Central memory CD8-positive, alpha-beta T cell (primary cell): ENCODE results near the gene ARFIP1.
A peak's percentile ranks its signal among the peaks of the same experiment; 100 is the strongest.

Source experiments
- ATAC-seq: fragments of 150-1000 bp; cut with Tn5 transposase; replicated peaks from 2 replicates; pipeline ENCODE4 v1.10.0; 2022; ENCODE audit warnings: mild to moderate bottlenecking, moderate FRiP score, moderate number of reproducible peaks; ENCODE audit not compliant: poor library complexity, severe bottlenecking; ENCODE audit errors: extremely low read depth
- DNase-seq, 2 donors: peaks; one replicate each; pipeline ENCODE4 v3.0.0; 2021; ENCODE audit warnings: low spot score in 2 of 2
- H3K27ac Mint-ChIP-seq: one replicate; pipeline ENCODE4 v1.8.0; 2022; ENCODE audit warnings: low read depth, mild to moderate bottlenecking, moderate library complexity, mixed read lengths
- H3K27me3 Mint-ChIP-seq: one replicate; pipeline ENCODE4 v1.8.0; 2022; ENCODE audit warnings: mixed read lengths
- H3K36me3 Mint-ChIP-seq: one replicate; pipeline ENCODE4 v1.8.0; 2022; ENCODE audit warnings: mild to moderate bottlenecking, moderate library complexity, mixed read lengths; ENCODE audit not compliant: insufficient read depth
- H3K4me1 Mint-ChIP-seq: one replicate; pipeline ENCODE4 v1.8.0; 2022; ENCODE audit warnings: mixed read lengths
- H3K4me3 Mint-ChIP-seq: one replicate; pipeline ENCODE4 v1.8.0; 2022; ENCODE audit warnings: mild to moderate bottlenecking, moderate library complexity, mixed read lengths
- H3K9me3 Mint-ChIP-seq: one replicate; pipeline ENCODE4 v1.8.0; 2022; ENCODE audit warnings: mixed read lengths

ARFIP1 gene

DNA sequence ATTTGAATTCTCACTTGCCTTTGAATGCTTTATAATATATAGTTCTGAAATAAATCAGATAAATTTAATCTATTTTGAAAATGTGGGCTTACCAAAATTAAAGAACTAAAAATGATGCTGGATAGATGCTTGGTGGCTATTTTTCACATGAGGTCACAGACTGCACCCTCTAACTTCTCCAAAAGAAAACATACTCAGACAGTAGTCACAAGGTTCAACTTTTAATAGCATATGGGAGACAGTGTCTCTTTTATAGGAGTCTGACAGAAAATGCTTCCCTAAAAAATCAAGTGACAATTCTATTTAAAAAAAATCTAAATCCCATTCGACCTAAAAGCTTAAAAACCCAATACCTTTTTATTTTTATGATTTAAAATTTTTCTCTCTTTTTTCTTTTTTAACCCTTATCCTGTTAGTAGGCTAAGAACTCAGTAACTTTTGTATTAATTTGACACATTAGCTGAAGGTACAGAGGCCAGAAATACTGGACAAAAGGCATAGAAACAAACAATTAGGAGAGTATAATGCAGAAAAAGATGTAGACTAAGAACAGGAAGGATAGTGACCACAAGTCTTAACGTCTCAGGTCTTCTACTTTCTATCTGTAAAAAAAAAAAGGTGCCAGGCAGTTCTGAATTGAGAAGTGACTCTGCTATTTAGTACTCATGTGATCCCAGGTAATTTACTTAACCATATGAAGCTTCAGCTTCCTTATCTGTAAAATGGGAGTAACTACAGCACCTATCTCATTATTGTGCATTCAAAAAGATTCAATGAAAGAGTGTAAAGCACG lies 7.8 kb upstream of the ARFIP1 start:
- Mint-ChIP-seq H3K4me1 (no peaks in the 10 kb centered on the region), H3K27me3 (no peaks in the 10 kb centered on the region), H3K9me3 (no peaks in the 10 kb centered on the region), H3K4me3 (no peak overlapping the region), H3K36me3 (peaks cover 3% of the 10 kb centered on the region), H3K27ac (no peak overlapping the region)
- no peak for ATAC-seq
- DNase-seq, result no peak

DNA sequence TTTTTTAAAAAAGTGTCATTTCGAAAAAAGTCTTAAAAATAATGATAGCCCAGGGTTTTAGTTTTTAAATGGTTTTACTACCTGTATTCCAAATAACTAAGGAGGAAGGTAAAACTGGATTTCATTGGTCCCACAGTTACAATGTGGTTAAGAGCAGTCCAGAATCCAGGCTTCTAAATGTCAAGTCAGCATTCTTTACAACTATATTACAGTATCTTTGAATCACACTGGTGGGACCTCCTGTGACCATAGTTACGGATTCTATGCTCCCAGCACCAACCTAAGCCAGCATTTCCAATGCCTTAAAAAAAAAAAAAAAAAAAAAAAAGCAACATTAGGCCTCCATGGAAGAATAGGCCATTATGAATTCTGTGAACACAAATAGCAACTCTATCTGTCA lies 6.4 kb upstream of the ARFIP1 start:
- DNase-seq, result no peak
- Mint-ChIP-seq H3K4me3 (no peak overlapping the region), H3K4me1 (no peaks in the 10 kb centered on the region), H3K36me3 (peaks cover 3% of the 10 kb centered on the region), H3K9me3 (no peaks in the 10 kb centered on the region), H3K27me3 (no peaks in the 10 kb centered on the region), H3K27ac (no peak overlapping the region)
- ATAC-seq, result no peak

DNA sequence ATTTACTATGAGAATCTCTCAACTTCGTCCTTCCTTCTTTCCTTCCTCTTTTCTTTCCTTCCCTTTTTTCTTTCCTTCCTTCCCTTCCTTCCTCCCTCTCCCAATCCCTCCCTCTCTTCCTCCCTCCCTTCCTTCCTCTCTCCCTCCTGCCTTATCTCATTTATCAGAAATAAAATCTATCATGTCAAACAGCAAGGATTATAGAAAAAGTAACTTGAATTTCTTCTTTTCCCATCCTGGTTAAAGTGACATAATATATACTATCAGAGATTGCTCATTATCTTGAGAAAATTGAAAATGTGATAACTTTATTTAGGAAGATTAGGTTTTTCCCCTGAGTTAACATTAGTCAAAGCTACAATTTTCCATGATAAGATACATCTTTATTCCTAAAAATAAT lies 5.8 kb upstream of the ARFIP1 start:
- Mint-ChIP-seq H3K9me3 (no peaks in the 10 kb centered on the region), H3K4me3 (no peak overlapping the region)

DNA sequence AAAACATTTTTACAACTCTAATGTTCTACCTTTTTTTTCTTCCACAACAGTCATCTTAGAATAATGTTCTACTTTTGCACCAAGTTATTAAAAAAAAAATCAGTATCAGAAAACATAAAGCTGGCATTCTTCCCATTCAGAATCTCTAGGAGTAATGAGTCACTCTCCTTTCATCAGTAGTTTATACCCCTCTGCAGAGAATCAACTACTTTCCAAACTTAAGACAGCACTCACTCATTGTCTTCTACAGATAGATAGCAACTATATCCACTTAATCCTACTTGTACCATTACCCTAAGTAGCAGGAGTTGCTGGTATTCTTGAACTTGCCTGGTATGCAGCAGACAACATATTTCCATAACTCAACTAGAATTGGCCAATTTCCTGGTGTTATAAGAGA lies 3.4 kb upstream of the ARFIP1 start:
- H3K4me3 Mint-ChIP-seq, result no peak overlapping the region
- no peak overlapping the region for H3K27ac Mint-ChIP-seq
- H3K9me3 Mint-ChIP-seq, result no peaks in the 10 kb centered on the region
- no peaks in the 10 kb centered on the region for H3K27me3 Mint-ChIP-seq
- ATAC-seq, result no peak
- no peak for DNase-seq
- peaks cover 17% of the 10 kb centered on the region for H3K36me3 Mint-ChIP-seq
- peaks cover 28% of the 10 kb centered on the region for H3K4me1 Mint-ChIP-seq

More for the DNA sequence above, 5.8 kb upstream of the ARFIP1 start:
- ATAC-seq (no peak), DNase-seq (no peak)
- no peaks in the 10 kb centered on the region for H3K27me3 Mint-ChIP-seq
- H3K4me1 Mint-ChIP-seq, result peaks cover 5% of the 10 kb centered on the region
- no peak overlapping the region for H3K27ac Mint-ChIP-seq
- H3K36me3 Mint-ChIP-seq, result peaks cover 5% of the 10 kb centered on the region

DNA sequence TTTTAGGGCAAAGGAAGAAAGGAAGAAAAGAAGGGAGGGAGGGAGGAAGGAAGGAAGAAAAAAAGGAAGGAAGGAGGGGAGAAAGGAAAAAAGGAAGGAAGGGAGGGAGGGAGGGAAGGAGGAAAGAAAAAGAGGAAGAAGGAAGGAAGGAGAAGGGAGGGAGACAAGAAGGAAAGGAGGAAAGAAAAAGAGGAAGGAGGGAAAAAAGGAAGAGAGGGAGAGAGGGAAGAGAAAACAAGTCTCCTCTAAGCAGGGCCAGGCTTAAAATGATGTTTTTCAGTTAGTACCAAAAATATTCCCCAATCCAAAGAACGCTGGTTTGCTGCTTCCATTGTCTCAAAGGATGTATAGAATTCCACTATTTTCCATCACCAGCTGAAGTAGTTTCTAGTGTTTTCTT lies 2.3 kb upstream of the ARFIP1 start:
- H3K27ac Mint-ChIP-seq, result no peak overlapping the region
- H3K9me3 Mint-ChIP-seq, result no peaks in the 10 kb centered on the region
- DNase-seq, result no peak
- peaks cover 17% of the 10 kb centered on the region for H3K36me3 Mint-ChIP-seq
- ATAC-seq, result no peak
- no peaks in the 10 kb centered on the region for H3K27me3 Mint-ChIP-seq
- no peak overlapping the region for H3K4me3 Mint-ChIP-seq
- H3K4me1 Mint-ChIP-seq, result peaks cover 37% of the 10 kb centered on the region

DNA sequence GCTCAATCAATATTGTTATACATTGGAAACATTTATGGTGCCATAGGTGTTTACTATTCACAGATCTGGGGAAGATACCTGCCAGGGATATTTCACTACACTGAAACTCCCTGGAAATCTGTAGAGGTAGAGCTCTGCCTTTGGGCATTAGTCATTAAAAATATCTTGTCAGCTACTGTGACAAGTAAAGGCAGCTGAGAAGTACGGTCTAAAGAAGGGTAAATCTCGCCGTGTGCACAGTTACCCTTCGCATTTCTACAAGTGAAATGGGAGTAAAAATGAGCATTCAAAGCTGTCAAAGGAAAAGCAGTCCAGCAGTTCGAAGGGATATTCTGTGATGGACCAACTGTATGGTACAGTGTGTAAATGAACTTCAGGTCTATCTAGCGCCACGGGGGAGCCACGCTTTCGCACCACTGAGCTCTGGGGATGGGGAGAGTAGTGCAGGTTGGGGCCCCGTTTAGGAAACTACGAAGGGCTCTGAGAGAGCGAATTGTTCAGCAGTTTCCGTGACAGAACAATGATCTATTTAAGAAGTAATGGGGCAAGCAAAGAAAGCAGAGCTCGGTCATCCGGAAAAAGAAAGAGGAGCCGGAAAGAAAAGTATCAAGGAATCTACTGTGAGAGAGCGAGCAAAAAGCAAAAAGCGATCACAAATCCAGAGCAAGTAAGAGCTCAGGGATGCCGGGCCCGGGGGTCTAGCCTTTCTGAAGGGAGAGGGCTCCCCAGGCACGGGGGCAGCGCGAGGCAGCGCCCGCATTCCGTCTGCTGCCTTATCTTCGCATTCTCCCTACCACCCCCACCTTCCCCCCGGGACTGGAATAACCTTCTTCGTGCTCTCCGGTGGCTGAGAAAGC lies 870 bp upstream of the ARFIP1 start:
- ATAC-seq, result peak; percentile 33
- peaks cover 43% of the 10 kb centered on the region for H3K4me1 Mint-ChIP-seq
- H3K27me3 Mint-ChIP-seq, result no peaks in the 10 kb centered on the region
- DNase-seq, result no peak
- H3K36me3 Mint-ChIP-seq, result peaks cover 17% of the 10 kb centered on the region
- H3K9me3 Mint-ChIP-seq, result no peaks in the 10 kb centered on the region
- peak overlapping the region; percentile 89 for H3K27ac Mint-ChIP-seq
- H3K4me3 Mint-ChIP-seq, result peak overlapping the region; percentile 100

DNA sequence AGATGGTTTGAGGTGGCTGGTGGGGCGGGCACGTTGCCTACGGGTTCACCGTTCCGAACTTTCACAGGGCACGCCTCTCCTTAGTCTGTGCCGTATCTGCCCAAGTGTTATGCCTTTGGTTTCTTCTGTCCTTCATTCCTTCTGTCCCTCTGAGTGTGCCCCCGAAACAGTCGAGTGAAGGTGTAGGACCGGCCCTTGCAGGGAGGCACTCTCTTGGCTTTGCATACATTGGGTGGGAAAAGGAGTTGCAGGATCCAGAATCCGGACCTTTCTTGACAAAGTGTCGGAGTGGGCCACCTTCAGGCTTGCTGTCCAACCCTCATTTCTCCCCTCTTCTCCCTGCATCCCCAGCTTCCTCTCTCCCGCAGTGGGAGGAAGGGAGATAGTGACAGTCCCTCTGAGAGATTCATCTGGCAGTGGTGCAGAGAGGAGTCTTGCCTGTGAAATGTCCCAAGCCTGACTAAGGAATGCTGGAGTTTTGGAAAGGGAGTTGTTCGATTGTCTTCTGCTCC lies 569 bp downstream of the ARFIP1 start:
- DNase-seq (no peak), ATAC-seq (no peak)
- Mint-ChIP-seq H3K9me3 (no peaks in the 10 kb centered on the region), H3K36me3 (peaks cover 14% of the 10 kb centered on the region), H3K27ac (peak overlapping the region; percentile 89), H3K27me3 (no peaks in the 10 kb centered on the region), H3K4me3 (peak overlapping the region; percentile 100), H3K4me1 (peaks cover 43% of the 10 kb centered on the region)

DNA sequence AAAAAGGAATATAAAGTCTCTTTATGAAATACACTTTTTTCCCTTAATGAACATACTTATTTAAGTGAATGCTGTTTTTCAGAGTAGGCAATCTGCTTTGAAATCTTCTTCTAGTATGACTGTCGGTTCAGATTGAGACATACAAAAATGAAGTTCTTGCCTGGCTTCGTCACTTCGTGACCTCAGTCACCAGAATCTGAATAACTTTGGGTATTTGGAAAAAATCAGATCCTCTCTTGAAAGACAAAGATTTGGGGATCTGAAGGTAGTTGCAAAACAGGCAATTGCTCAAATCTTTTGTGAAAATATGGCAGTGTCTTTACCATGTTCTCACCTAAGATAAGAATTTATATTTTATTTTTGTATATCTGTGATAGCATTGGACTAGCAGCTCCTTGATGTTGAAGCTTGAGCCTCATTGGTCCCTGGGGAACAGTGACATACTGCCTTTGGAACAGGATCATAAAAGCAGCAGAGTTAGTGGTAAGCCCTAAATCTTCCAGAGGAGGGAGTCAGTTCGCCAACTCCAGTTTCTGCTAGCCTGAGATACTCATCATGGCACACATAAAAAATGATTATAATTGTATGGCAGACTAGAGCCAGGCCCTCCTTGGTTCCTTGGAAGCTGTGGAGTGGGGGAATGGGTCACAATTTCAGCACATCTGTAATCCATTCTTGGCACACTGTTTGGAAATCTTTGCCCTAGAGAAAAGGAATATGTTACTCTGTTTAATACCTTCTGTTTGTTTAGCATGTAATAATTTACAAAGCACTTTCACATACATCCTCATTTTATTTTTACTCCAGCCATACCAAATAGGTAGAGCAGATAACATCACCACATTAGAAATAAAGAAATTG lies 5.0 kb downstream of the ARFIP1 start:
- no peak overlapping the region for H3K4me3 Mint-ChIP-seq
- H3K27ac Mint-ChIP-seq, result no peak overlapping the region
- H3K36me3 Mint-ChIP-seq, result peaks cover 6% of the 10 kb centered on the region
- no peaks in the 10 kb centered on the region for H3K9me3 Mint-ChIP-seq
- H3K4me1 Mint-ChIP-seq, result peaks cover 40% of the 10 kb centered on the region
- DNase-seq (no peak), ATAC-seq (no peak)
- no peaks in the 10 kb centered on the region for H3K27me3 Mint-ChIP-seq

DNA sequence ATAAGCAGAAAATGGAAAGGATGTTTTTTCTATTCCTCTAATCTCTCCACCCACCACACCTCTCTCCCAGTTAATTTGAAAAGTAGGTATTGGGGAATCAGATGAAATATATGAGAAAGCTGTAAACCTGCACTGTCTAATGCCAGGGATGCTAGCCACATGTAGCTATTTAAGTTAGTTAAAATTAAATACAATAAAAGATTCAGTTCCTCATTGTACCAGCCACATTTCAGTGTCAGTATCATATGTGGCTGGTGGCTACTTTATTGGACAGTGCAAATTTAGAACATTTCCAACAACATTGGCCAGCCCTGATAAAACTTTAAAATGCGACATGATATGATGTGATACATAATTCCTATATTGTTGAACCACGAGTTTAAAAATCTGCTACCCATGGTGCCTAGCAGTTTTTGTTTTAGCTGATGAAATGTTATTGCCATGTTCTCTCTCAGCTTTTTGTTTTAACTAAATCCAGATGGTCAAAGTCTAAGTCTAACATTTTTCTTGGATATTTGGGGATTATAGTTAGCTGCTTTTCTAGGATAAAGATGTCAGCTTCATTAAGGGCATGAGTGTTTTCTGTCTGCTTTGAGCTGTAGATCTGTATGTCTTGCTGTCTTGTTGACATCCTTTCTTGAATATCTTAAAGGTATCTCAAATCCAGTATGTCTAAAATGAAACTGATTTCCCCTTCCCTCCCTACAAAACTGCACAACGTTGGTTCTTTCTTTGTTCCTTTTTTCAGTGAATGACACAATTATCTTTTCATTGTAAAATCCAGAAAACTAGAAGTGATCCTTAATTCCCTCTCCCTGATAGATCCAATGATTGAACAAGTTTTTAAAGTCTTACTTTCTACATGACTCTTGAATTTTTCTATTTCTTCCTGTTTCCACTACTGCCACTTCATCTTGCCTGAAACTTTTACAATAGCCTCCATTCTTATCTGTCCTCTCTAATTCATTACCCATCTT lies 6.2 kb downstream of the ARFIP1 start:
- no peaks in the 10 kb centered on the region for H3K27me3 Mint-ChIP-seq
- DNase-seq (no peak), ATAC-seq (no peak)
- no peaks in the 10 kb centered on the region for H3K9me3 Mint-ChIP-seq
- peak overlapping the region; percentile 10 for H3K4me3 Mint-ChIP-seq
- no peaks in the 10 kb centered on the region for H3K36me3 Mint-ChIP-seq
- H3K27ac Mint-ChIP-seq, result peak overlapping the region; percentile 54
- peaks cover 28% of the 10 kb centered on the region for H3K4me1 Mint-ChIP-seq

DNA sequence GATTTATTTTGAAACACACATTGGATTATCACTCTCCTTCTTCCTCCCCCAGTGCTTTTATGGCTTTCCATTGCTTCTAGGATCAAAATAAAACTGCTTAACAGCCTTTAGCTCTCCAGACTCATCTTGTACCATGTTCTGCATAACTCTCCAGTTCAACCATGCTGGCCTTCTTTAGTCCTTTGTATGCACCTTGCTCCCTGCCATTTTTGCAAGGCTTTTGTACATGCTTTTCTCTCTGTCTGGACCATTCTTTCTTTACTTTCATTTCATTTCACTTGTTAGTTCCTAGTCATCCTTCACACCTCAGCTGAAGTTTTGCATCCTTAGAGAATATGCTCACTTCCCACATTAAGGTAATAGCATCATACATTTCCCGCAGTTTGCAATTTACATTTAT lies 6.9 kb downstream of the ARFIP1 start:
- Mint-ChIP-seq H3K9me3 (no peaks in the 10 kb centered on the region), H3K27me3 (no peaks in the 10 kb centered on the region), H3K4me1 (peaks cover 22% of the 10 kb centered on the region), H3K27ac (peak overlapping the region; percentile 54), H3K36me3 (no peaks in the 10 kb centered on the region), H3K4me3 (peak overlapping the region; percentile 10)
- no peak for DNase-seq
- ATAC-seq, result no peak

DNA sequence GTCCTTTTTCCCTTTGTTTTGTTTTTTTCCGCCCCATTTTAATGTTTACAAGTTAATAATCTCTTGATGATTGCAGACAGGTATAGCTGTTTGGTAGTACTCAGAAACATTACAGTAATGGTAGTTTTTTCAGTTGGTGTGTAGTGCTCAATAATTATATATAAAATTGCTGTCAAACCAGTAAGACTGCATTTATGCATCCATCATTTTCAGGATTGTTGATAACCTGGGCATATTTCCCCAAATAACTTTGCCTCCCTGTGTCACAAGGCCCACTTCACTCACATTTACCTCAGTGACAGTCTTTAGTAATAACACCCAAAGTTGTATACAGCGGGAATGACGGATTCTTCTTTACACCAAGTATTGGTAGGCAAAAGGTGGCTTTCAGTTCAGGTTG lies 16.1 kb downstream of the ARFIP1 start:
- no peaks in the 10 kb centered on the region for H3K27me3 Mint-ChIP-seq
- H3K4me3 Mint-ChIP-seq, result no peak overlapping the region
- H3K9me3 Mint-ChIP-seq, result no peaks in the 10 kb centered on the region
- no peak for ATAC-seq
- H3K4me1 Mint-ChIP-seq, result peaks cover 29% of the 10 kb centered on the region
- peaks cover 2% of the 10 kb centered on the region for H3K36me3 Mint-ChIP-seq
- H3K27ac Mint-ChIP-seq, result no peak overlapping the region
- DNase-seq, result no peak
